22Rv1 (cell line): ENCODE results near the gene PRTFDC1.

Source experiments
- ZFX ChIP-seq: fragments of 450-650 bp; IDR thresholded peaks from 2 replicates; pipeline ENCODE4 v1.6.1; 2017; ENCODE audit warnings: antibody characterized with exemption, borderline replicate concordance
- TF ChIP-seq, protein P1 (sequence below): fragments of 450-650 bp; IDR thresholded peaks from 2 replicates; pipeline ENCODE4 v1.5.1; 2017; ENCODE audit warnings: mild to moderate bottlenecking

DNA sequence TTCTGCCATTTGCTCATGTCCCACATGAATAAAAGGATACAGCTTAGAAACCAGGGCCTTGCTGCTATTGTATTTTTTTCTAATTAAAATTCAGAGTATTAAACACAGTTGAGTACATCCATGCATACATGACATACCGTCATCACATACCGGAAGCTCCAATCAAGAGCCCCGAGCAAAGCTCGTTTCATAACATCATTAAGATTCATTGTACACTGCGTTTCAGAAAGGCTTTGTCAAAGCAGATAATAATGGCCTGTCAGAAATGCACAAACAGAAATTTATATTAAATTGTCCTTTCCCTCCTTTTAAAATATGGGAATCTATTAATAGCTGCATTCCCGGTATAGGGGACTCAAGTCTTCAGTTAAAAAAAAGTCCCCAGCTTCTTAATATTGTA lies 103.4 kb downstream of the PRTFDC1 start:
- TF ChIP-seq, protein P1, sequence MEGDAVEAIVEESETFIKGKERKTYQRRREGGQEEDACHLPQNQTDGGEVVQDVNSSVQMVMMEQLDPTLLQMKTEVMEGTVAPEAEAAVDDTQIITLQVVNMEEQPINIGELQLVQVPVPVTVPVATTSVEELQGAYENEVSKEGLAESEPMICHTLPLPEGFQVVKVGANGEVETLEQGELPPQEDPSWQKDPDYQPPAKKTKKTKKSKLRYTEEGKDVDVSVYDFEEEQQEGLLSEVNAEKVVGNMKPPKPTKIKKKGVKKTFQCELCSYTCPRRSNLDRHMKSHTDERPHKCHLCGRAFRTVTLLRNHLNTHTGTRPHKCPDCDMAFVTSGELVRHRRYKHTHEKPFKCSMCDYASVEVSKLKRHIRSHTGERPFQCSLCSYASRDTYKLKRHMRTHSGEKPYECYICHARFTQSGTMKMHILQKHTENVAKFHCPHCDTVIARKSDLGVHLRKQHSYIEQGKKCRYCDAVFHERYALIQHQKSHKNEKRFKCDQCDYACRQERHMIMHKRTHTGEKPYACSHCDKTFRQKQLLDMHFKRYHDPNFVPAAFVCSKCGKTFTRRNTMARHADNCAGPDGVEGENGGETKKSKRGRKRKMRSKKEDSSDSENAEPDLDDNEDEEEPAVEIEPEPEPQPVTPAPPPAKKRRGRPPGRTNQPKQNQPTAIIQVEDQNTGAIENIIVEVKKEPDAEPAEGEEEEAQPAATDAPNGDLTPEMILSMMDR: no peak
- no peak for TF ChIP-seq ZFX
